Astrocyte (in vitro differentiated cells and primary cell): Measurements from ENCODE around the gene TK1. TPM values are rescaled to one million over a fixed set of nuclear protein-coding genes. Genes with fewer than 3 reads are reported as not detected.

Source experiments
- DNase-seq: peaks from one replicate; pipeline ENCODE4 v3.0.0-alpha.2; 2010; ENCODE audit warnings: low read depth
- FAIRE-seq: peaks from 2 replicates; lab custom pipeline; 2011; peaks lifted over from hg19 to GRCh38; lab: Jason Lieb, UNC
- H2AFZ ChIP-seq: 2 replicates; pipeline ENCODE4 v1.6.0; 2012; ENCODE audit warnings: low read depth, low read length, inconsistent platforms
- H3K27ac ChIP-seq: 2 replicates; pipeline ENCODE4 v1.5.1; 2011; ENCODE audit warnings: low read depth, low read length, inconsistent platforms
- H3K27me3 ChIP-seq: 2 replicates; pipeline ENCODE4 v1.6.0; 2011; ENCODE audit warnings: low read length, inconsistent platforms; ENCODE audit not compliant: insufficient read depth
- H3K36me3 ChIP-seq: 2 replicates; pipeline ENCODE4 v1.5.1; 2011; ENCODE audit warnings: low read length, inconsistent platforms; ENCODE audit not compliant: insufficient read depth
- H3K4me1 ChIP-seq: 2 replicates; pipeline ENCODE4 v1.5.1; 2011; ENCODE audit warnings: low read length, inconsistent platforms; ENCODE audit not compliant: insufficient read depth
- H3K4me2 ChIP-seq: 2 replicates; pipeline ENCODE4 v1.6.0; 2012; ENCODE audit warnings: low read length, inconsistent platforms
- H3K4me3 ChIP-seq: 2 replicates; pipeline ENCODE4 v1.5.1; 2011; ENCODE audit warnings: low read depth, mild to moderate bottlenecking, low read length, inconsistent platforms; ENCODE audit not compliant: insufficient read depth
- H3K79me2 ChIP-seq: 2 replicates; pipeline ENCODE4 v1.6.0; 2012; ENCODE audit warnings: mild to moderate bottlenecking, low read length, inconsistent platforms; ENCODE audit not compliant: insufficient read depth
- H3K9ac ChIP-seq: 2 replicates; pipeline ENCODE4 v1.6.0; 2012; ENCODE audit warnings: mild to moderate bottlenecking, low read length, inconsistent platforms
- H3K9me3 ChIP-seq: 2 replicates; pipeline ENCODE4 v1.5.1; 2012; ENCODE audit warnings: low read depth, mild to moderate bottlenecking, low read length, inconsistent platforms; ENCODE audit not compliant: insufficient read depth
- H4K20me1 ChIP-seq: 2 replicates; pipeline ENCODE4 v1.6.0; 2012; ENCODE audit warnings: low read length, inconsistent platforms; ENCODE audit not compliant: insufficient read depth
- H3K27ac Mint-ChIP-seq: one replicate; pipeline ENCODE4 v1.8.0; 2021; ENCODE audit warnings: mild to moderate bottlenecking, mixed read lengths; ENCODE audit not compliant: unreplicated experiment
- H3K27me3 Mint-ChIP-seq: one replicate; pipeline ENCODE4 v1.8.0; 2021; ENCODE audit warnings: low read depth, mixed read lengths; ENCODE audit not compliant: unreplicated experiment
- H3K36me3 Mint-ChIP-seq: one replicate; pipeline ENCODE4 v1.8.0; 2021; ENCODE audit warnings: low read depth, mixed read lengths; ENCODE audit not compliant: unreplicated experiment
- H3K4me1 Mint-ChIP-seq: one replicate; pipeline ENCODE4 v1.8.0; 2021; ENCODE audit warnings: low read depth, mixed read lengths; ENCODE audit not compliant: unreplicated experiment
- H3K4me3 Mint-ChIP-seq: one replicate; pipeline ENCODE4 v1.8.0; 2021; ENCODE audit warnings: mild to moderate bottlenecking, moderate library complexity, mixed read lengths; ENCODE audit not compliant: unreplicated experiment
- H3K9me3 Mint-ChIP-seq: one replicate; pipeline ENCODE4 v1.8.0; 2021; ENCODE audit warnings: mild to moderate bottlenecking, mixed read lengths; ENCODE audit not compliant: unreplicated experiment
- CTCF ChIP-seq: IDR thresholded peaks from 2 replicates; pipeline ENCODE4 v1.5.1; 2011; ENCODE audit warnings: low read depth, mild to moderate bottlenecking, inconsistent platforms, low read length, moderate library complexity; ENCODE audit not compliant: insufficient read depth
- EZH2 ChIP-seq: IDR thresholded peaks from 2 replicates; pipeline ENCODE4 v1.6.1; 2012; ENCODE audit warnings: mild to moderate bottlenecking, low read length, inconsistent platforms; ENCODE audit not compliant: insufficient read depth
- total RNA-seq: library from RNA; stranded (reverse); gene quantifications from 2 replicates; pipeline ENCODE4 v1.2.1, GENCODE V29; 2021

Gene TK1
- total RNA-seq, 1 donor from 2014 or later: 7.5 TPM

- no peaks in the 10 kb centered on the region for H3K9me3 ChIP-seq
- no peaks in the 10 kb centered on the region for H3K36me3 ChIP-seq
- no peaks in the 10 kb centered on the region for H3K4me1 Mint-ChIP-seq
- H3K27ac ChIP-seq: no peak overlapping the region
- H3K4me3 ChIP-seq: no peak overlapping the region
- no peak overlapping the region for H3K4me2 ChIP-seq
- H3K4me3 Mint-ChIP-seq: no peak overlapping the region
- no peaks in the 10 kb centered on the region for H3K36me3 Mint-ChIP-seq
- FAIRE-seq: no peak
- no peaks in the 10 kb centered on the region for H4K20me1 ChIP-seq
- H3K27me3 Mint-ChIP-seq: peaks cover 22% of the 10 kb centered on the region
- no peak for TF ChIP-seq EZH2
- no peak for TF ChIP-seq CTCF
- no peak overlapping the region for H3K9ac ChIP-seq
- no peaks in the 10 kb centered on the region for H3K4me1 ChIP-seq
- H3K27me3 ChIP-seq: peaks cover 7% of the 10 kb centered on the region
- no peaks in the 10 kb centered on the region for H3K79me2 ChIP-seq
- no peak for DNase-seq
- no peaks in the 10 kb centered on the region for H3K9me3 Mint-ChIP-seq
- no peak overlapping the region for H2AFZ ChIP-seq
- H3K27ac Mint-ChIP-seq: no peak overlapping the region
Observed at GRCh38 chr17:78134899-78135385, 51.9 kb downstream of the TK1 start.

- Mint-ChIP-seq H3K27me3 (peaks cover 22% of the 10 kb centered on the region), H3K9me3 (no peaks in the 10 kb centered on the region), H3K4me3 (no peak overlapping the region), H3K4me1 (no peaks in the 10 kb centered on the region), H3K36me3 (no peaks in the 10 kb centered on the region), H3K27ac (no peak overlapping the region)
- no peaks in the 10 kb centered on the region for H3K4me1 ChIP-seq
- no peak overlapping the region for H3K27ac ChIP-seq
- TF ChIP-seq EZH2: no peak
- TF ChIP-seq CTCF: peak; percentile 26
- H4K20me1 ChIP-seq: no peaks in the 10 kb centered on the region
- no peak overlapping the region for H3K4me3 ChIP-seq
- peaks cover 9% of the 10 kb centered on the region for H3K27me3 ChIP-seq
- no peak overlapping the region for H2AFZ ChIP-seq
- no peaks in the 10 kb centered on the region for H3K79me2 ChIP-seq
- no peaks in the 10 kb centered on the region for H3K36me3 ChIP-seq
- FAIRE-seq (no peak), DNase-seq (no peak)
- no peak overlapping the region for H3K4me2 ChIP-seq
- H3K9me3 ChIP-seq: no peaks in the 10 kb centered on the region
- no peak overlapping the region for H3K9ac ChIP-seq
Observed at GRCh38 chr17:78133971-78134898, 52.6 kb downstream of the TK1 start.
